ENCODE data around the gene UIMC1.

The UIMC1 gene

GRCh38 chr5:176918613-176919012, 88.0 kb downstream of the UIMC1 start:
- TF ChIP-seq CTCF (IDR thresholded peaks at IDR 0.05): no peak

DNA sequence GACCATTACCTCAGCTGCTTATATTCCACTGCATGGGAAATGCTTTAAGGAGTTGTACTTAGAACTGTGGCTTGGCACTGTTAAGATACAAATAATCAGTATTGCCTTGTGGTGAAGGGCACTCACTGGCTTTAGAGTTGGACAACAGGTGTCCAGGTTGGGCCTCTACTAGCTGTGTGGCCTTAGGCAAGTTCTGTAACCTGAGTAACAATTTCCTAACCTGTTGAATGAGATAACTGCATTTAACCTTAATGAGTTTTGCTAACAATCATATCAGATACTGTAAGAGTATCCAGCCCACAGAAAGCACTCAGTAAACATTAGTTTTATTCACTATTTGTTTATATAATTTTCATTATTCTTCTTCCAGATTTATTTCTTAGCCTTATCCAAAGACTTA, 90.2 kb downstream of the UIMC1 start:
- TF ChIP-seq CTCF (IDR thresholded peaks at IDR 0.05): no peak

DNA sequence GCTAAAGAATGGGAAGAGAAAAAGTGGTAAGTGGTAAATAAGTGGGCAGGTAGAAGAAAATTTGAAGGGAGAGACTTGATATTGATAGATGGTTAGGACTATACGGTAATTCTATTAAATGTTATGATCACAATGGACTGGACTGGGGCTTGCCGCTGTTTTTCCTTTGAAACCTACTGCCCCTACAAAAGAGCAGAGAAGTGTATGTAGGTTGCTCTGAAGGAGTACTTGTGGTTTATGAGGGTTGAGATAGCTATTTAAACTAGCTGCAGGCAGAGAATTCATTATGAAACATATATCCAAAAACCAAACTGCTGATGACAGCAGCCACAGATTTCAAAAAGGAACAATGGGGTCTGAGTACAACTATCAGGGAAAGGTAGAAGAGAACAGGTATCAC, 90.7 kb downstream of the UIMC1 start:
- TF ChIP-seq CTCF (IDR thresholded peaks at IDR 0.05): no peak

DNA sequence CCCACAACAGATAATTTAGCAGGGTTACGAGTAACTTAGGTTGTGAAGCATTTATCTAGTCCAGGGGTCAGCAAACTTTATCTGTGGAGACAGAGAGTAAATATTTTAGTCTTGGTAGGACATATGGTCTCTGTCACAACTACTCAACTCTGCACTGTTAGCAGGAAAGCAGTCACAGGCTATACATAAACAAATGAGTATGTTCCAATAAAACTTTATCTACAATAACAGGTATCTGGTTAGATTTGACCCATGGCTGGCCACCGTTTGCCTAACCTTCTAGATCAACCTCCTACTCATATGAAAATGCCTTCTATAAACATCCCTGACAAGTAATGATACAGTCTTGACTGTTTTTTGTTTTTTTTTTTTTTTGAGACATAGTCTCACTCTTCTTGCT, 94.5 kb downstream of the UIMC1 start:
- no peak for TF ChIP-seq CTCF (IDR thresholded peaks at IDR 0.05)

GRCh38 chr5:176908675-176909368, 97.8 kb downstream of the UIMC1 start:
- TF ChIP-seq CTCF (IDR thresholded peaks at IDR 0.05): no peak

GRCh38 chr5:176906796-176907195, 99.8 kb downstream of the UIMC1 start:
- no peak for TF ChIP-seq CTCF (IDR thresholded peaks at IDR 0.05)

DNA sequence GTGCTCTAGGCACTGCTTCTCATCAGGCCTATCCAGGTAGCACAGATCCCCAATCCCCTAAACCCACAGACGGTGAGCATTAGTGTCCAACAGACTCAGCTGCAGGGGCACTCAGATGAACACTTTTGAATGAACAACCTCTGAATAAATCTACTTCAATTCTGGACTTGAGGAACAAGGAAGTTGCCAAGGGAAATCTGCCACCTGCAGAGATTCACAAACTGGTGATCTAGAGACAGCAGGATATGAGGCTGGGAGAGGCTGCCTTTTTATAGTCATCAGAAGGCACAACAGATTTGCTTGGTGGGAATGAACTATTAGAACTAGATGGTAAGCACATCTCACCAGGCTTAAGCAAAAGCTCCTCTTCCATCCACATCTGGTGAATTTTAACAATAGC, 100.5 kb downstream of the UIMC1 start:
- TF ChIP-seq CTCF (IDR thresholded peaks at IDR 0.05): no peak

DNA sequence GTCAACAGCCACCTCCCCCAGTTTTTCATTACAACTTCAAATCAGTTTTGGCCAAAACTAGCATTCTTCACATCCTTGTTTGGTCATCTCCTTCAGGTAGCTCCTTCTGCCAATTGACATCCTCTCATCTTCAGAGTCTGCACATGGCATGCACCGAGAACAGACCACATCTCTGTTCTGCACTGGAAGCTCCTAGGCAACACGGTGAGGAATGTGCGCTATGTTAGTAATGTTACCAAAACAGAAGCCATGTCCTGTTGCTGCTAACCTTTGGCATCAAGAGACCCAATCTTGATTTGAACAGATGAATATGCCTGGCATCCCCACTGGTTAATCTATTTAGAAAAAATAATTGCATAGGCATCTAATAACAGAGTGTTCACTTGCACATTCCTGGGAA, 102.3 kb downstream of the UIMC1 start:
- no peak for TF ChIP-seq CTCF (IDR thresholded peaks at IDR 0.05)
